ENCODE data around the gene PRR22. TPM values are rescaled to one million over a fixed set of nuclear protein-coding genes. Genes with fewer than 3 reads are reported as not detected.

PRR22 gene
- total and polyA plus RNA-seq, 2 donors (not counting 1 experiment from before 2014, with no cell fraction given) = 3.4 to 5.6 TPM

DNA sequence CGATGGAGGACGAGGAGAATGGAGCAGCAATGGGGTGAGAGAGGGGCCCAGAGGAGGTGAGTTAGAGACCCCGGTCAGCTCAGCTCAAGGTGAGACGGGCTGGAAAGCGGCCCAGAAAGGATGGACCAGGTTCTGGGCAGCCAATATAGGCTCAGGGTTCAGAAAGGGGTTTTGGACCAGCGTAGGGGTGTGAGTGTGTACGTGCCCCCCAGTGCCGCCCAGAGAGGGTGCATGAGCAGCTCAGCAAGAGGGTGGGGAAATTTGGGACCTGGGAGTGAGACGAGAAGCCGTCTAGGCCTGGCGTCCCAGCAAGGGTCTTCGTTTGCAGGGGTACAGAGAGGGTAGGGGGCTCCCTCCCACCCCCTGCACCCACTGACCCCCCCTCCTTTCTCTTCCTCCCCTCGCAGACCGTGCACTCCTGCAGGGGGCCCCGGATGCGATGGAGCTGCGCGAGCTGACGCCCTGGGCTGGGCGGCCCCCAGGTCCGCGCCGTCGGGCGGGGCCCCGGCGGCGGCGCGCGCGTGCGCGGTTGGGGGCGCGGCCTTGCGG is 42.9 kb upstream of the PRR22 start:
- Histone ChIP-seq H3K9ac (ENCODE audit: low read length) (no peak overlapping the region), H2AFZ (ENCODE audit: insufficient read depth, low read depth, low read length, poor library complexity, severe bottlenecking) (peak overlapping the region; percentile 74), H3K27ac (ENCODE audit: low read length in 2 of 2) (no peak overlapping the region), H3K4me1 (ENCODE audit: control insufficient read depth in 2 of 2, insufficient read depth in 2 of 2, low read length in 2 of 2) (peaks cover 16 to 30% of the 10 kb centered on the region in 2 donors), H3K36me3 (replicated peaks in 1 of 2; ENCODE audit: control extremely low read depth in 1 of 2, control insufficient read depth in 1 of 2, extremely low read depth in 1 of 2, insufficient read depth in 2 of 2, low read length in 1 of 2) (no peaks in the 10 kb centered on the region), H3K4me3 (ENCODE audit: control extremely low read depth in 1 of 5, extremely low read depth in 1 of 5, insufficient read depth in 1 of 5, low read depth in 2 of 5, low read length in 4 of 5) (peak overlapping the region in 3 of 5 experiments; percentile 29 to 75 (median 36)), H3K27me3 (replicated peaks in 1 of 4; ENCODE audit: control extremely low read depth in 1 of 4, control insufficient read depth in 3 of 4, insufficient read depth in 4 of 4, low read length in 3 of 4) (peaks cover 0 to 28% (median 7%) of the 10 kb centered on the region in 4 experiments), H3K9me3 (ENCODE audit: control extremely low read depth in 1 of 3, control insufficient read depth in 2 of 3, insufficient read depth in 1 of 3, low read length in 2 of 3) (peaks cover 0 to 64% (median 0%) of the 10 kb centered on the region in 3 donors), H3K79me2 (ENCODE audit: control insufficient read depth, insufficient read depth, low read length) (no peaks in the 10 kb centered on the region), H4K20me1 (ENCODE audit: control insufficient read depth, insufficient read depth, low read length, poor library complexity, severe bottlenecking) (no peaks in the 10 kb centered on the region), H3K4me2 (replicated peaks; ENCODE audit: low read depth, low read length, poor library complexity, severe bottlenecking) (peak overlapping the region; percentile 68)
- Mint-ChIP-seq H3K4me1 (peaks cover 19% of the 10 kb centered on the region), H3K9me3 (ENCODE audit: insufficient read depth) (no peaks in the 10 kb centered on the region), H3K27ac (peak overlapping the region; percentile 88), H3K27me3 (peaks cover 4% of the 10 kb centered on the region), H3K4me3 (peak overlapping the region; percentile 89)
- POLR2A ChIA-PET = interaction anchor here (0.6 to 0.9 kb wide), 2 partner anchors 76 to 284 kb away, joined by 3 to 9 read pairs; partner anchors contain the start of gene NDUFA11
- 21% methylated on average over 32 of the region's 37 CpGs for WGBS (ENCODE audit: insufficient coverage)
- TF ChIP-seq, protein P1, sequence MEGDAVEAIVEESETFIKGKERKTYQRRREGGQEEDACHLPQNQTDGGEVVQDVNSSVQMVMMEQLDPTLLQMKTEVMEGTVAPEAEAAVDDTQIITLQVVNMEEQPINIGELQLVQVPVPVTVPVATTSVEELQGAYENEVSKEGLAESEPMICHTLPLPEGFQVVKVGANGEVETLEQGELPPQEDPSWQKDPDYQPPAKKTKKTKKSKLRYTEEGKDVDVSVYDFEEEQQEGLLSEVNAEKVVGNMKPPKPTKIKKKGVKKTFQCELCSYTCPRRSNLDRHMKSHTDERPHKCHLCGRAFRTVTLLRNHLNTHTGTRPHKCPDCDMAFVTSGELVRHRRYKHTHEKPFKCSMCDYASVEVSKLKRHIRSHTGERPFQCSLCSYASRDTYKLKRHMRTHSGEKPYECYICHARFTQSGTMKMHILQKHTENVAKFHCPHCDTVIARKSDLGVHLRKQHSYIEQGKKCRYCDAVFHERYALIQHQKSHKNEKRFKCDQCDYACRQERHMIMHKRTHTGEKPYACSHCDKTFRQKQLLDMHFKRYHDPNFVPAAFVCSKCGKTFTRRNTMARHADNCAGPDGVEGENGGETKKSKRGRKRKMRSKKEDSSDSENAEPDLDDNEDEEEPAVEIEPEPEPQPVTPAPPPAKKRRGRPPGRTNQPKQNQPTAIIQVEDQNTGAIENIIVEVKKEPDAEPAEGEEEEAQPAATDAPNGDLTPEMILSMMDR (IDR thresholded peaks at IDR 0.05) = no peak
- TF ChIP-seq EZH2 (IDR thresholded peaks at IDR 0.05; ENCODE audit: borderline replicate concordance, insufficient read depth, low read depth, low read length, poor library complexity, severe bottlenecking) = no peak
- CTCF ChIA-PET = interaction anchor here (1.8 kb wide), 1 partner anchor 23 kb away, joined by 6 read pairs; no protein-coding TSS in a partner anchor
- DNase-seq (peak; percentile 29), ATAC-seq (ENCODE audit: low read depth) (no peak)
- intact Hi-C loops (cut with micrococcal nuclease) = no loop called here
